ENCODE data around the gene AP1S2.
A peak's percentile ranks its signal among the peaks of the same experiment; 100 is the strongest.

Gene AP1S2

GRCh38 chrX:15855568-15856221 lies 1.1 kb upstream of the AP1S2 start:
- peaks cover 10% of the 10 kb centered on the region for H3K36me3 ChIP-seq (ENCODE audit: control insufficient read depth, low read length)
- peaks cover 26% of the 10 kb centered on the region for H3K79me2 ChIP-seq (ENCODE audit: control insufficient read depth, low read length)
- H3K9me3 ChIP-seq (ENCODE audit: control insufficient read depth, insufficient read depth, low read length): no peaks in the 10 kb centered on the region
- peak overlapping the region; percentile 99 for H3K4me2 ChIP-seq (ENCODE audit: low read length)
- peak overlapping the region; percentile 99 for H3K27ac ChIP-seq (ENCODE audit: low read depth, low read length)
- H3K4me3 ChIP-seq (ENCODE audit: low read length): peak overlapping the region; percentile 92
- H3K4me1 ChIP-seq (ENCODE audit: control insufficient read depth, low read length): peaks cover 36% of the 10 kb centered on the region
- H4K20me1 ChIP-seq (ENCODE audit: control insufficient read depth, insufficient read depth, low read depth, low read length): no peaks in the 10 kb centered on the region
- H3F3A ChIP-seq (ENCODE audit: control insufficient read depth, insufficient read depth): peaks cover 9% of the 10 kb centered on the region
- TF ChIP-seq CTCF (IDR thresholded peaks at IDR 0.05; ENCODE audit: low read depth, low read length, poor library complexity, severe bottlenecking): no peak
- no peak for TF ChIP-seq EZH2phosphoT487 (IDR thresholded peaks at IDR 0.05; ENCODE audit: borderline replicate concordance, low read length)
- H3K27me3 ChIP-seq (ENCODE audit: control insufficient read depth, low read length): no peaks in the 10 kb centered on the region
- H3K9me2 ChIP-seq (replicated peaks; ENCODE audit: control insufficient read depth, low read length): no peaks in the 10 kb centered on the region

GRCh38 chrX:15854080-15854655 lies 445 bp downstream of the AP1S2 start:
- peaks cover 9% of the 10 kb centered on the region for H3F3A ChIP-seq (ENCODE audit: control insufficient read depth, insufficient read depth)
- H3K4me1 ChIP-seq (ENCODE audit: control insufficient read depth, low read length): peaks cover 36% of the 10 kb centered on the region
- H4K20me1 ChIP-seq (ENCODE audit: control insufficient read depth, insufficient read depth, low read depth, low read length): no peaks in the 10 kb centered on the region
- no peak for TF ChIP-seq EZH2phosphoT487 (IDR thresholded peaks at IDR 0.05; ENCODE audit: borderline replicate concordance, low read length)
- peak; percentile 45 for TF ChIP-seq CTCF (IDR thresholded peaks at IDR 0.05; ENCODE audit: low read depth, low read length, poor library complexity, severe bottlenecking)
- H3K36me3 ChIP-seq (ENCODE audit: control insufficient read depth, low read length): peaks cover 12% of the 10 kb centered on the region
- H3K9me2 ChIP-seq (replicated peaks; ENCODE audit: control insufficient read depth, low read length): no peaks in the 10 kb centered on the region
- no peaks in the 10 kb centered on the region for H3K27me3 ChIP-seq (ENCODE audit: control insufficient read depth, low read length)
- H3K4me2 ChIP-seq (ENCODE audit: low read length): peak overlapping the region; percentile 79
- H3K4me3 ChIP-seq (ENCODE audit: low read length): peak overlapping the region; percentile 84
- H3K79me2 ChIP-seq (ENCODE audit: control insufficient read depth, low read length): peaks cover 26% of the 10 kb centered on the region
- H3K9me3 ChIP-seq (ENCODE audit: control insufficient read depth, insufficient read depth, low read length): no peaks in the 10 kb centered on the region
- peak overlapping the region; percentile 99 for H3K27ac ChIP-seq (ENCODE audit: low read depth, low read length)

GRCh38 chrX:15853586-15854079 lies 980 bp downstream of the AP1S2 start:
- Histone ChIP-seq H3K4me3 (ENCODE audit: low read length) (peak overlapping the region; percentile 84), H3K27me3 (ENCODE audit: control insufficient read depth, low read length) (no peaks in the 10 kb centered on the region), H3K4me2 (ENCODE audit: low read length) (peak overlapping the region; percentile 79), H3K79me2 (ENCODE audit: control insufficient read depth, low read length) (peaks cover 26% of the 10 kb centered on the region), H3K4me1 (ENCODE audit: control insufficient read depth, low read length) (peaks cover 36% of the 10 kb centered on the region), H3F3A (ENCODE audit: control insufficient read depth, insufficient read depth) (peaks cover 9% of the 10 kb centered on the region), H3K36me3 (ENCODE audit: control insufficient read depth, low read length) (peaks cover 16% of the 10 kb centered on the region), H4K20me1 (ENCODE audit: control insufficient read depth, insufficient read depth, low read depth, low read length) (no peaks in the 10 kb centered on the region), H3K9me2 (replicated peaks; ENCODE audit: control insufficient read depth, low read length) (no peaks in the 10 kb centered on the region), H3K27ac (ENCODE audit: low read depth, low read length) (peak overlapping the region; percentile 99), H3K9me3 (ENCODE audit: control insufficient read depth, insufficient read depth, low read length) (no peaks in the 10 kb centered on the region)
- TF ChIP-seq CTCF (IDR thresholded peaks at IDR 0.05; ENCODE audit: low read depth, low read length, poor library complexity, severe bottlenecking) (no peak), EZH2phosphoT487 (IDR thresholded peaks at IDR 0.05; ENCODE audit: borderline replicate concordance, low read length) (no peak)
